Nucleus accumbens (tissue), 56 donors: ENCODE results near the gene CMSS1.

ENCODE experiments used
- DNase-seq, 56 donors: peaks; one replicate each; lab custom pipeline; 2025; lab: John Stamatoyannopoulos, UW

CMSS1 gene

GRCh38 chr3:100009276-100010086 is 191.8 kb downstream of the CMSS1 start:
- no peak for DNase-seq

- DNase-seq = no peak
Measured at GRCh38 chr3:100010087-100010417, 192.4 kb downstream of the CMSS1 start.

GRCh38 chr3:100018806-100019205 is 201.1 kb downstream of the CMSS1 start:
- no peak for DNase-seq

- no peak for DNase-seq
Measured at GRCh38 chr3:100019719-100020118, 202.1 kb downstream of the CMSS1 start.

GRCh38 chr3:100020876-100021644 is 203.4 kb downstream of the CMSS1 start:
- DNase-seq = no peak

GRCh38 chr3:100022506-100022905 is 204.8 kb downstream of the CMSS1 start:
- DNase-seq = no peak

- DNase-seq = no peak
Measured at GRCh38 chr3:100023150-100023549, 205.5 kb downstream of the CMSS1 start.

GRCh38 chr3:100023595-100023994 is 205.9 kb downstream of the CMSS1 start:
- no peak for DNase-seq

GRCh38 chr3:100024520-100025303 is 207.1 kb downstream of the CMSS1 start:
- no peak for DNase-seq

- no peak for DNase-seq
Measured at GRCh38 chr3:100027321-100027720, 209.7 kb downstream of the CMSS1 start.

- DNase-seq = no peak
Measured at GRCh38 chr3:100029052-100029451, 211.4 kb downstream of the CMSS1 start.

- DNase-seq = no peak
Measured at GRCh38 chr3:100029689-100030088, 212.0 kb downstream of the CMSS1 start.

- no peak for DNase-seq
Measured at GRCh38 chr3:100030346-100030745, 212.7 kb downstream of the CMSS1 start.

GRCh38 chr3:100030914-100031425 is 213.3 kb downstream of the CMSS1 start:
- DNase-seq = no peak

GRCh38 chr3:100032243-100032642 is 214.6 kb downstream of the CMSS1 start:
- no peak for DNase-seq

- no peak for DNase-seq
Measured at GRCh38 chr3:100033184-100033583, 215.5 kb downstream of the CMSS1 start.

GRCh38 chr3:100033903-100034471 is 216.3 kb downstream of the CMSS1 start:
- DNase-seq = no peak

GRCh38 chr3:100039075-100039474 is 221.4 kb downstream of the CMSS1 start:
- DNase-seq = no peak

GRCh38 chr3:100040451-100041225 is 223.0 kb downstream of the CMSS1 start:
- DNase-seq = no peak

GRCh38 chr3:100041328-100041749 is 223.7 kb downstream of the CMSS1 start:
- DNase-seq = no peak
